Stimulated activated CD4-positive, alpha-beta T cell treated with anti-CD3 and anti-CD28 coated beads, Interleukin-12 subunit alpha, Interleukin-12 subunit beta, amount 100 ng/mL, for 48 hours (primary cell): ENCODE results near the gene CENPX.
"Not testable (repeated sequence)": the region's sequence is repeated elsewhere in the genome, so short reads cannot be mapped to it uniquely, and the experiment has no call there.

Experiments
- DNase-seq, 3 donors: peaks; one replicate each; pipeline ENCODE4 v3.0.0-alpha.2; 2020; ENCODE audit warnings: low read depth in 2 of 3, low spot score in 1 of 3

CENPX gene

DNA sequence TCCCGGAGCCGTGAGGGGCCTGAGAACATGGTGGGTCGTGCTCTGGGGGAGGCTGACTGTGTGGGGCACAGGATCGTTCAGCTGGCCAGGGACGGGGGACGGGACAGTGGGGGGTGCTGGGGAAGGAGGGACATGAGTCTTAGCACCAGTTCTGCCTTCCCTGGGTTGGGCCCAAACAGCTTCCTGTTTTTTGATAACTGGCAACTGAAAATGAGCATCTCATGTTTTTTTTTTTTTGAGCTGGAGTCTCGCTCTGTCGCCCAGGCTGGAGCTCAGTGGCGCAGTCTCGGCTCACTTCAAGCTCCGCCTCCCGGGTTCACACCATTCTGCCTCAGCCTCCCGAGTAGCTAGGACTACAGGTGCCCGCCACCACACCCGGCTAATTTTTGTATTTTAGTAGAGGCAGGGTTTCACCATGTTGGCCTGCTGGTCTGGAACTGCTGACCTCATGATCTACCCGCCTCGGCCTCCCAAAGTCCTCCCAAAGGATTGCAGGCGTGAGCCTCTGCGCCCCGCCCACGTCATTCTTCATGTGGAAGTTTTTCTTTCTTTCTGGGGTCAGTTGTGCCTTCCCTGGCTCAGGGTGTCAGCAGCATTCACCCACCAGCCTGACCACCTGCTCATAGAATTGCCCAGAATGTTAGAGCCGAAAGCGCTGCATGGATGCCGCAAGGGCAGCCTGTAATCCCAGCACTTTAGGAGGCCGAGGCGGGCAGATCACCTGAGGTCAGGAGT lies 38.9 kb downstream of the CENPX start:
- no peak for DNase-seq

DNA sequence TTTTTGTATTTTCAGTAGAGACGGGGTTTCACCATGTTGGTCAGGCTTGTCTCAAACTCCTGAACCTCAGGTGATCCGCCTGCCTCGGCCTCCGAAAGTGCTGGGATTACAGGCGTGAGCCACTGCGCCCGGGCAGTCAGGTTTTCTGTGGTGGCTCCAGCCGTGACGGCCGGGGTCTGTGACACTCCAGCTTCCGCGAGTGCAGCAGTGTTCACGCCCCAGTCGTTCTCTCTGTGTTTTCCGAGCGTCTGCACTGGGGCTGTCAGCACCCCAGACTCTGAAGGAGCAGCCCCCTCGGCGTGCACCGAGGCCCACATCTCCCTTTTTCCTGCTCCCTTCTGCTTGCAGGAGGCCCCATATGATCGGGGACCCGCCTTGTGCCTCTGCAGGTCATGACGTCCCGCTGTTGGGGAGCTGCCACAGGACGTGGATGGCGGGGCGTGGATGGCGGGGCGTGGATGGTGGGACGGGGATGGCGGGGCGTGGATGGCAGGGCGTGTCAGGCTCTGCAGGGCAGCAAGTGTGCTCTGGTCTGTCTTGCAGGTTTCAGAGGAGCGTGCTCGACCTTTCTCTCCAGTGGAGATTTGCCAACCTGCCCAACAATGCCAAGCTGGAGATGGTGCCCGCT lies 39.6 kb downstream of the CENPX start:
- no peak for DNase-seq

DNA sequence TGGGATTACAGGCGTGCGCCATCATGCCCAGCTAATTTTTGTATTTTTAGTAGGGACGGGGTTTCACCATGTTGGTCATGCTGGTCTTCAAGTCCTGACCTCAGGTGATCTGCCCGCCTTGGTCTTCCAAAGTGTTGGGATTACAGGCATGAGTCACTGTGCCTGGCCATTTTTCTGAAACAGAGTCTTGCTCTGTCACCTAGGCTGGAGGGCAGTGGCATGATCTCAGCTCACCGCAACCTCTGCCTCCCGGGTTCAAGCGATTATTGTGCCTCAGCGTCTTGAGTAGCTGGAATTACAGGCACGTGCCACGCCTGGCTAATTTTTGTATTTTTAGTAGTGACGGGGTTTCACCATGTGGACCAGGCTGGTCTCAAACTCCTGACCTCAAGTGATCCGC lies 41.2 kb downstream of the CENPX start:
- not testable (repeated sequence) for DNase-seq

DNA sequence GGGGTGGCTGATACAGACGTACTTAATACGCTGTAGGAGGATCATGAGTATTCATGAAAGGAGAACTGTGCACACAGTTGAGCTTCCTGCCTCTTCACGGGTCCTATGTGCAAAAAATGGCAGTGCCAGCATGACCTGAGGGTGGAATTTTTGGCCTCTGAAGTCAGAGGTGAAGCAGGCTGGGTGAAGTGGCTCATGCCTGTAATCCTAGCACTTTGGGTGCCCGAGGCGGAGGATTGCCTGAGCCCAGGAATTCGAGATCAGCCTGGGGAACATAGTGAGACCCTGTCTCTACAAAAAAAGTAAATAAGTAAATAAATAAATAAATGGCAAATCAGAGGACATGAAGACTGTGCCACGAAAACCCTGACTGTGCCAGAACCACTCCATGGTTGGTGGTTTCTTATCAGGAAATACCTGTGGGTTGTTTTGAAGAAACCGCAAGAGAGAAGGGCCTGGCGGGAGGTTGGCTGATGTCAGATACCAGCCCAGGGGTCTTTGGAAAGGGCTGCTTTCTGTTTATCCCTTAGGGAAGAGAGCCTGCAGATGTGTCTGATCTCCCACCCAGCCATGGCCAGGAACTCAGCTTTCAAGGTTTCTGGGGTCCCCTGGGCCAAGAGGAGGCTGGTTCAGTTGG lies 41.9 kb downstream of the CENPX start:
- no peak for DNase-seq

DNA sequence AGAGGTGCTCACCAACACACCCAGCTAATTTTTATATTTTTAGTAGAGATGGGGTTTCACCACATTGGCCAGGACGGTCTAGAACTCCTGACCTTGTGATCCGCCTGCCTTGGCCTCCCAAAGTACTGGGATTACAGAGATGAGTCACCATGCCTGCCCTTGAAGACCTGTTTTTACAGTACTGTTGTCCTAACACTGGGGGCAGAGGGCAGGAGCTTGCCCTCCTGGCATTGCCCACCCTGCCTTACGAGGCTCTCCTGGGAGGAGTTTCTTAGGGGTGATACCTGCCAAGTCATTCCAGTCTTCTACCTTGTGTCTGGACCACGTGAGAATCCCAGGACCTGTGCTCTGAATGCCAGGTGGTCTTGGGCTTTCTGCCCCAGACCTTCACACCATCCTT lies 42.6 kb downstream of the CENPX start:
- no peak for DNase-seq

DNA sequence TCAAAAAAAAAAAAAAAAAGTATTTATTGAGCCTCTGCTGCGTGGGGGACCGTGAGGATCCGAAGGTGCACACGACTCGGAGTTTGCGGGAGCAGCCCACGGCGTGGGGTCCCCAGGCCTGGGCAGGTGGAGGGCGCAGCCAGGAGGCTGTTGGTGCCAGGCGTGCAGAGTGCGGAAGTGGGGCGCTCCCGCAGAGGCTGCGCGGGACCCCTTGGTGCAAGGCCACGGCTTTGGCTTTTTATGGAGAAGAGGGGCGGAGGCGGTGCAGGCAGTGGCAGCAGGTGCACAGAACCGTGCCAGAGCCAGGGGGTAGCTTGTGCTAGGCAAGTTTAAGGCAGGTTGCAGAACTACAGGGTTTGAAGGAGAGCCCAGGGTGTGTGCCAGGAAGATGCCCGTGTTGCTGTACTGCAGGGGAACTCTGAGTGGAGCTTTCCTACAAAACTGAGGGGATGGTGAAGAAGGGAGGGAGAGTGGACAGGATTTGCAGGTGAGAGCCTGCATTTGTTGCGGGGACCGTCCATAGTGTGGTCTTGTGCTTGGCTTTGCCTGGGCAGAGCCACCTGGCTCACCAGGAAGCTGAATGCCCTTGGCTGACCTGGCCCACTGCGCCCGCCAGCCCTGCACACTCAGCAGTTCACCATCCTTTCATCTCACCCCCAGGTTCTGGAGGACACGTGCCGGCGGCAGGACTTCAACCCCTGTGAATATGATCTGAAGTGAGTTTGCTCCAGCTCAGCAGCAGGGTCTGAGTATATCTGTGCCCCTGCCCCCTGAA lies 44.0 kb downstream of the CENPX start:
- DNase-seq, result no peak

DNA sequence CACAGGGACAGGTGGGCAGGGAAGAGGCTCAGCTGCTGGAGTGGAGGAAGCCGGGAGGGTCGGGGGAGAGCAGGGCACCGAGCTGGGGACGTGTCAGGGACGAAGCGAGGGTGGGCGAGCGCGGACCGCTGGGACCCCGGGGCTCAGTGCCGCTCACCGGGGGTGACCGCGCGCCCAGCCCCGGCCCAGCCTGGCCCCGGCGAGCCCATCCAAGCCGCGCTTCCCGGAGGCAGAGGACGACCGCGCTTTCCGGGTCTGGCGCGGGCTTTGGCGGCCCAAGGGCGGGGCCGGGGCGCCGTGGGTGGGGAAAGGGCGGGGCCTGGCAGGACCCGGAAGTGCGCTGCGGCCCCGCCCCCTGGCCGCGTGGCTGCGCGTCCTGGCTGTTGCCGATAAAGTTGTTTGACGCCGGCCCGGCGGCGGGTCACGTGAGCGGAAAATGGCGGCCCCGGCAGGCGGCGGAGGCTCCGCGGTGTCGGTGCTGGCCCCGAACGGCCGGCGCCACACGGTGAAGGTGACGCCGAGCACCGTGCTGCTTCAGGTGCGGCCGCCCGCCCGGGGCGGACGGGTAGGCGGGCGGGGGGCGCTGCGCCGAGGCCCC lies 45.4 kb downstream of the CENPX start, which contains the start of gene ASPSCR1:
ASPSCR1 (plus strand) TSS at position 419 of the 598 bp plus-strand sequence; CDS start at position 437, 18 bp downstream.
- peak; percentile 83 to 86 (median 86) for DNase-seq

DNA sequence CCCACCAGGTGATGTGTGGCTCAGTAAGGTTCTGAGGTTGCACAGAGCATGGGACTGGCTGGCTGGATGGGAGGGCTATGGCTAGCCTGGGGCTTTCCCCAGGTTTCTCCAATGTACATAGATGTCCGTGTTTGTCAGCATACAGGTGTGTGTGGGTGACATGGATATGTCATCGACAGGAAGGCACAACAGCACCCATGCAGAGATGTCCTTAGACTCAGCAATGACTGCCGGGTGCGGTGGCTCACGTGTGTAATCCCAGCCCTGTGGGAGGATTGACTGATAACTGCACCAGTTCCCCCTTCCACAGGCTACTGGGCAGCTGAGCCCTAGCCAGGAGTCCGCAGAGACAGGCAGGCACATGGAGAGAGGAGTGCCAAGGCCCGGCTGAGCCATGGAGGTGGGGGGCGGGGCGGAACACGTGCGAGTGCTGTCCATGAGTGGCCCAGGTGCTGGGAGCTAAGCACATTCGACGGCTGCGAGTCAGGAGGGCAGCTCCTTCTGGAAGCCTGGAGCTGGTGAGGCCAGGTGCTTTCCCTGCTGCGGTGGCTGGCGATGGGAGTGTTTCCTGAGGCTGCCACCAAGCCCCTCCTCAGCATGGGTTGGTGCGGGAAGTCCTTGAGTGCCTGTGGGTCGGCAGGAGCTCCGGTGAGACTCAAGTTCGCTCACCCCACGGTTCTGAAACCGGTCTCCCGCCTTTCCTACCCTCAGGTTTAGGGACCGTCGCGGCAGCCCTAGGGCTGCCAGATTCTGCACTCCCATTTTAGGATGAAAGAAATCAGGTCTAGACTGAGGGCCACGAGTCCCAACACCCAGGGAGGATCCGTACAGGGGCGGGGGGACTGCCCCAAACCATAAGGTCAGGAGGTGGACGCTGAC lies 46.1 kb downstream of the CENPX start:
- peak; percentile 29 to 42 (median 38) for DNase-seq

DNA sequence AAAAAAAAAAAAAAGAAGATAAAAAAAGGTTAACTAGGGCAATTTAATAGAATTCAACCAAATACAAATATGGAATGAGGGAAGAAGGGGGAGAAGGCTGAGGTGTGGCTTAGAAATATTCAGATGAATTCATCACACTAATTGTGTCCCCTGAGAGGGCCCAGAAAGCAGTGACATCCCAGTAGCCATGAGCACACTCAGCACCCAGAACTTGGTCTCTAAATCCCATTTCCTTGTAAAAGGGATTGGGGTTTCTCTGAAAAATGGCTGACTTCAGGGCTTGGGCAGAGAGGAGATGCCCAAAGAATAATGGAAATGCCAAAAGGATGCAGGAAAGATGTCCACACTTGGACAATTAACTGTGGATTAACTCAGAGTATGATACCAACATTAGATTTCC lies 49.2 kb downstream of the CENPX start:
- no peak for DNase-seq

DNA sequence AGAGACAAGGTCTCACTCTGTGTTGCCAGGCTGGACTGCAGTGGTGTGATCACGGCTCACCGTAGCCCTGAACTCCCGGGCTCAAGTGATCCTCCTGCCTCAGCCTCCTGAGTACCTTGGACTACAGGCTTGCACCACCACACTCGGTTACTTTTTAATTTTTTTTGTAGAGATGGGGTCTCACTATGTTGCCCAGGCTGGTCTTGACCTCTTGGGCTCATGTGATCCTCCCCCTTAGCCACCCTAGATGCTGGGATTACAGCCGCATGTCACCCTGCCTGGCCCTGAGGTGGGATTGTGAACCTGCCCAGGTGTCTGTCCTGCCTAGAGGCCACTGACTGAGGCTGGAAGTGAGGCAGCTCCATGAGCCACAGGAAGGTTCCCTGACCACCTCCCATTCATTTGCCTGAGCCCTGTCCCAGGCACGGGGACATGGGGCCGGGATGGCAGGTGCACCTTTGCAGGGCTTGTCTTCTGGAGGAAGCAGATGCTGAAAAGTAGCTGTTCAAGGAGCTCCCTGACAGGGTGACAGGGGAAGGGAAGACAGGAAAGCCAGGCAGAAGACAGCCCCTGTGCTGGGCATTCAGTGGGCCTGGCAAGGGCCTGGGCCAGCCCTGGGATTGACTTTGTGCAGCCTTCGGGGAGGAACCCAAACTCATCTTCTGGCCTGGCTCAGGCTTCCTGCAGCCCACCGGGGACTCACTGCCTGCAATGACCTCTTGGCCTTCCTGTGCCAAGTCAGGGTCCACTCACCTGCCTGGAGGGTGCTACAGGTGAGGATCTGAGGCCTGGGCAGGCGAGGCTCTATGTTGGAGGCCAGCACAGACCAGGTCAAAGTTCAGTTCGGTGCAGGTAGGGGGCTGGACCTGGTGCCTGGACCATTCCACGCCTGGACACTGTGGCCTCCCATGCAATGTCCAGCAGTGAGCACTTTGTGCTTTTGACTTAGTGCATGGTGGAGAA lies 53.5 kb downstream of the CENPX start:
- no peak for DNase-seq
